ENCODE results near the gene ZDHHC3. TPM values are rescaled to one million over a fixed set of nuclear protein-coding genes. Genes with fewer than 3 reads are reported as not detected.

ZDHHC3 gene
- total RNA-seq, 4 donors from 2014 or later, result 59.6 to 81.3 (median 72.8) TPM

DNA sequence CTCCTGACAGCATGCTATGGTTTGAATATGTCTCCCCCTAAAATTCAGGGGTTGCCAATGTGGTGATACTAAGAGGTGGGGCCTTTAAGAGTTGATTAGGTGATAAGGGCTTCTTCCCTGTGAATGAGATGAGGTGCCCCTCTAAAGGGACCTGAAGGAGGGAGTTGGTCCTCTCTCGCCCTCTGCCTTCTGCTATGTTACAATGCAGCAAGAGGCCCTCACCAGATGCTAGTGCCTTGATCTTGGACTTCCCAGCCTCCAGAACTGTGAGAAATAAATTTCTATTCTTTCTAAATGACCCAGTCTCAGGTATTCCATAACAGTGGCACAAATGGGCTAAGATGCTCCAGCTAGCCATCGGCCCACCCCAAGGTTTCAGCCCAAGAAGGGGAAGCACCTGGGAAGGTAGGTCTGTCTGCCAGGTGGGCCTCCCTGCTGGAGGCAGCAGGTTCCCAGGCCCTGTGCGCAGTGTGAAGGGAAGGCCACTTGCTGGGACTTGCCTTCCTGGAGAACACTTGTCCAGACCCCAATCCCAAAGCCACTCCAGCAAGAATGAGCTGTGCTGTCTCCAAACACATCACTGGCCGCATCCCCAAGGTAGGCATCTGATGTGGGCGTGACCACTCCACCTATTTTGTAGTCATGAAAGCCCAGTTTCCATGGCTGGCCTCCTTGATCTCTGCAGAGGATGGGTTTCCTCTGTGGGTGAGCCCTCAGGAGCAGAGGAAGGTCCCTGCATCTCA is 92.6 kb downstream of the ZDHHC3 start:
- H3K9me3 ChIP-seq, result no peaks in the 10 kb centered on the region
- 96% methylated on average over 4 of the region's 5 CpGs for WGBS
- H3K27ac ChIP-seq (replicated peaks in 1 of 4), result no peak overlapping the region
- intact Hi-C loops (cut with DNase I), result no loop called here
- no peak overlapping the region for H3K4me3 ChIP-seq
- H3K27me3 ChIP-seq, result peaks cover 0 to 29% (median 0%) of the 10 kb centered on the region in 4 donors
- TF ChIP-seq POLR2A (IDR thresholded peaks at IDR 0.05; ENCODE audit: low read depth), result no peak
- no peak for TF ChIP-seq POLR2AphosphoS5 (IDR thresholded peaks at IDR 0.05)
- TF ChIP-seq, protein P1, sequence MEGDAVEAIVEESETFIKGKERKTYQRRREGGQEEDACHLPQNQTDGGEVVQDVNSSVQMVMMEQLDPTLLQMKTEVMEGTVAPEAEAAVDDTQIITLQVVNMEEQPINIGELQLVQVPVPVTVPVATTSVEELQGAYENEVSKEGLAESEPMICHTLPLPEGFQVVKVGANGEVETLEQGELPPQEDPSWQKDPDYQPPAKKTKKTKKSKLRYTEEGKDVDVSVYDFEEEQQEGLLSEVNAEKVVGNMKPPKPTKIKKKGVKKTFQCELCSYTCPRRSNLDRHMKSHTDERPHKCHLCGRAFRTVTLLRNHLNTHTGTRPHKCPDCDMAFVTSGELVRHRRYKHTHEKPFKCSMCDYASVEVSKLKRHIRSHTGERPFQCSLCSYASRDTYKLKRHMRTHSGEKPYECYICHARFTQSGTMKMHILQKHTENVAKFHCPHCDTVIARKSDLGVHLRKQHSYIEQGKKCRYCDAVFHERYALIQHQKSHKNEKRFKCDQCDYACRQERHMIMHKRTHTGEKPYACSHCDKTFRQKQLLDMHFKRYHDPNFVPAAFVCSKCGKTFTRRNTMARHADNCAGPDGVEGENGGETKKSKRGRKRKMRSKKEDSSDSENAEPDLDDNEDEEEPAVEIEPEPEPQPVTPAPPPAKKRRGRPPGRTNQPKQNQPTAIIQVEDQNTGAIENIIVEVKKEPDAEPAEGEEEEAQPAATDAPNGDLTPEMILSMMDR (IDR thresholded peaks at IDR 0.05), result no peak
- no peak for TF ChIP-seq EP300 (IDR thresholded peaks at IDR 0.05)
- DNase-seq (ENCODE audit: extremely low spot score), result no peak
- no peaks in the 10 kb centered on the region for H3K36me3 ChIP-seq
- H3K4me1 ChIP-seq, result peaks cover 0 to 9% (median 2%) of the 10 kb centered on the region in 4 donors

DNA sequence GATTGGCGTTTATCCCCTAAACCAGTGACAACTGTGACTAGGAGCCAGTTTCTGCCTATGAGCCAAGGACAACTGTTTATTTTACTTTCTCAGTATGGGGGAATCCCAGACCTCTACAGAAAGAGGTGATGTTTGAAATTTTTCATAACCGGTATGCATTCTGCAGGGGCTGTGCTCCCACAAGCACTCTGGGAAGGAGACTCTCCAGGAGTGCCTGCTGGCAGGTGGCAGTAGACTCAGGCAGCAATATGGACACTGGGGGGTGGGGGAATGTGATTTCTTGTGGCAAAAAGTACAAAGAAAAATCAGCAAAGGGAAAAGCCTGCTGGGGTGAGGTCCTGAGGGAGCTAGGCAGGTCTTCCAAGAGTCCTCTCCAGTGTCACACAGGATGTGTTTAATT is 95.7 kb downstream of the ZDHHC3 start:
- H3K4me3 ChIP-seq, result no peak overlapping the region
- H3K4me1 ChIP-seq, result peaks cover 0 to 2% (median under 1%) of the 10 kb centered on the region in 4 donors
- TF ChIP-seq POLR2A (IDR thresholded peaks at IDR 0.05; ENCODE audit: low read depth), result no peak
- no peak for TF ChIP-seq POLR2AphosphoS5 (IDR thresholded peaks at IDR 0.05)
- no peak for TF ChIP-seq EP300 (IDR thresholded peaks at IDR 0.05)
- TF ChIP-seq, protein P1 (IDR thresholded peaks at IDR 0.05), result no peak
- no peak overlapping the region for H3K27ac ChIP-seq (replicated peaks in 1 of 4)
- intact Hi-C loops (cut with DNase I), result no loop called here
- no peaks in the 10 kb centered on the region for H3K9me3 ChIP-seq
- peaks cover 0 to 24% (median 0%) of the 10 kb centered on the region in 4 donors for H3K27me3 ChIP-seq
- 30% methylated on average over 2 of the region's 2 CpGs for WGBS
- no peak for DNase-seq (ENCODE audit: extremely low spot score)
- H3K36me3 ChIP-seq, result no peaks in the 10 kb centered on the region

DNA sequence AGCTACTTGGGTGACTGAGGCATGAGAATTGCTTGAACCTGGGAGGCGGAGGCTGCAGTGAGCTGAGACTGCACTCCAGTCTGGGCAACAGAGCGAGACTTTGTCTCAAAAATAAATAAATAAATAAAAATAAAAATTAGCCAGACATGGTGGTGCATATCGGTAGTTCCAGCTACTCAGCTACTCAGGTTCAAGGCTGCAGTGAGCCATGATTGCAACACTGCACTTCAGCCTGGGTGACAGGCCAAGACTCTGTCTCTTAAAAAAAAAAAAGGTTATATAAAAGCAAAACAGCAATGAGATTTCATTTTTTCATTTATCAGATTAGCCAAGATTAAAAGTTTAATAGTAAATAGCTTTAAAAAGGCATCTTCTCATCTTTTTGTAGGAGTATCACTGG is 98.6 kb downstream of the ZDHHC3 start:
- Histone ChIP-seq H3K4me1 (no peaks in the 10 kb centered on the region), H3K27ac (replicated peaks in 1 of 4) (no peak overlapping the region), H3K27me3 (peaks cover 0 to 1% (median 0%) of the 10 kb centered on the region in 4 donors), H3K9me3 (no peaks in the 10 kb centered on the region), H3K4me3 (no peak overlapping the region), H3K36me3 (no peaks in the 10 kb centered on the region)
- DNase-seq (ENCODE audit: extremely low spot score), result no peak
- TF ChIP-seq, protein P1 (IDR thresholded peaks at IDR 0.05), result no peak
- TF ChIP-seq POLR2A (IDR thresholded peaks at IDR 0.05; ENCODE audit: low read depth), result no peak
- TF ChIP-seq EP300 (IDR thresholded peaks at IDR 0.05), result no peak
- TF ChIP-seq POLR2AphosphoS5 (IDR thresholded peaks at IDR 0.05), result no peak
- whole genome bisulfite sequencing, result 93% methylated on average over 3 of the region's 3 CpGs
- intact Hi-C loops (cut with DNase I), result no loop called here

DNA sequence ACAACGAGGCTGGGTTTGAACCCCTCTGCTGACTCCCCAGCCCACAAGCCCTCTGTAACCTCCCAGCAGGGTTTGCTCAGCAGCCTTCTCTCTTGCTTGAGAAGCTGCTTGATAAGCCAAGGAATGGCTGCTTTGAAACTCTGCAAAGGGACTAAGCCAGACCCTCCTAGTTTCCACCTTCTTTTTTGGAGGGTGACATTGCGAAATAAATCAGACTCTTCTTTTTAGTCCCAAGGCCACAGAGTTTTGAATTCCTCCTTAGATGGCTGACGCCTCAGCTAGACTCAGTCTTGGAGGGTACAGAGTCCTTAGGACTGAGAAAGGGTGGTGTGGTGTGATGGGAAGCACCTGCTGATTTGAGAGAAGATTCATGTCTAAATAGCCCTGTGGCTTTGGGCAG is 100.4 kb downstream of the ZDHHC3 start:
- Histone ChIP-seq H3K4me3 (no peak overlapping the region), H3K36me3 (no peaks in the 10 kb centered on the region), H3K9me3 (no peaks in the 10 kb centered on the region), H3K4me1 (no peaks in the 10 kb centered on the region), H3K27ac (replicated peaks in 1 of 4) (no peak overlapping the region), H3K27me3 (no peaks in the 10 kb centered on the region)
- 74% methylated on average over 3 of the region's 3 CpGs for WGBS
- TF ChIP-seq EP300 (IDR thresholded peaks at IDR 0.05) (no peak), POLR2AphosphoS5 (IDR thresholded peaks at IDR 0.05) (no peak), POLR2A (IDR thresholded peaks at IDR 0.05; ENCODE audit: low read depth) (no peak)
- TF ChIP-seq, protein P1 (IDR thresholded peaks at IDR 0.05), result no peak
- intact Hi-C loops (cut with DNase I), result no loop called here
- DNase-seq (ENCODE audit: extremely low spot score), result no peak

Other genes starting within 250 kb of the ZDHHC3 start
- 1 to 10 TPM; 5.1 to 9.9 (median 6.9) TPM for gene ZNF501, start 246.5 kb downstream of the ZDHHC3 start, total RNA-seq
- 10 to 100 TPM; 26.2 to 33.9 (median 28.2) TPM for gene KIAA1143, start 214.6 kb downstream of the ZDHHC3 start, total RNA-seq
- 1 to 10 TPM in 1 of 4 donors, under 1 TPM in 3; 0.26 to 1.2 (median 0.54) TPM for gene KIF15, start 214.4 kb downstream of the ZDHHC3 start, total RNA-seq
- gene TMEM42, start 114.3 kb downstream of the ZDHHC3 start, total RNA-seq, result 10 to 100 TPM in 3 of 4 donors, 1 to 10 TPM in 1; 6.5 to 15.2 (median 10.8) TPM
- gene TGM4, start 101.6 kb downstream of the ZDHHC3 start, total RNA-seq, result not detected
- 10 to 100 TPM; 20.8 to 35.1 (median 29.2) TPM for gene EXOSC7, start 70 bp upstream of the ZDHHC3 start, total RNA-seq
- 100 to 1,000 TPM in 1 of 4 donors, 10 to 100 TPM in 3; 47.1 to 144 (median 75.1) TPM for gene CLEC3B, start 50.1 kb upstream of the ZDHHC3 start, total RNA-seq
- 1 to 10 TPM; 1.2 to 6.4 (median 2.1) TPM for gene CDCP1, start 170.2 kb upstream of the ZDHHC3 start, total RNA-seq